ES-I3 (cell line): Measurements from ENCODE around the gene FAM124B.

Experiments used
- H3K36me3 ChIP-seq: 2 replicates; pipeline ENCODE4 v1.6.1; 2013; ENCODE audit warnings: mild to moderate bottlenecking, low read length, control low read depth, moderate library complexity; ENCODE audit not compliant: insufficient read depth
- H3K4me1 ChIP-seq: 2 replicates; pipeline ENCODE4 v1.6.1; 2013; ENCODE audit warnings: mild to moderate bottlenecking, control low read depth, low read length; ENCODE audit not compliant: insufficient read depth
- H3K9ac ChIP-seq: 2 replicates; pipeline ENCODE4 v1.6.1; 2013; ENCODE audit warnings: low read depth, mild to moderate bottlenecking, low read length, moderate library complexity
- H3K9me3 ChIP-seq: 2 replicates; pipeline ENCODE4 v1.6.1; 2013; ENCODE audit warnings: mild to moderate bottlenecking, low read length, moderate library complexity; ENCODE audit not compliant: control insufficient read depth, insufficient read depth

The FAM124B gene

DNA sequence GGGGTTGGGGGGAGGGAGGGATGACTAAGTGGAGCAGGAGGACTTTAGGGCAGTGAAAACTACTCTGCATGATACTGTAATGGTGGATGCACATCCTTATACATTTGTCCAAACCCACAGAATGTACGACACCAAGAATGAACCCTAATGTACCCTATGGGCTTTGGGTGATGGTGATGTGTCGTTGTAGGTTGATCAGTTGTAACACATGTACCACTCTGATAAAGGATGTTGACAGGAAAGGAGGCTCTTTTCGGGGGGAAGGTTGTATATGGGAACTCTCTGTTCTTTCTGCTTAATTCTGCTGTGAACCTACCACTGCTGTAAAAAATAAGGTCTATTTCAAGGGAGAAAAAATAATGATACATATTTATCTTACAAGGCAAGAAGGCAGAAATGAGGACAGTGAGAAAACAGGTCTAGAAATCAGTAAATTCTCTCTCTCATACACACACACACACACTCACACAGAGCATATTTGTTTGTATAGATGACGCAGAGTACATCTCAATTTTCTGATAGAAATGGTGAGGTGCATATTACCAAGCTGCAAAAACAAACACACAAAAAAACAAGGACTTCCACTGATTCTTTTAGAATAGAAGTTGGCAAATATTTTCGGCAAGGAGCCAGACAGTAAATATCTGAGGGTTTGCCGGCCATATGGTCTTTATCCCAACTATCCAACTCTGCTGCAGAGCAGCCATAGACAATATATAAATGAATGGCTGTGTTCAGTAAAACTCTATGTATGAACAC is 20.2 kb downstream of the FAM124B start:
- no peak overlapping the region for H3K9ac ChIP-seq
- no peaks in the 10 kb centered on the region for H3K9me3 ChIP-seq
- H3K4me1 ChIP-seq, result no peaks in the 10 kb centered on the region
- H3K36me3 ChIP-seq, result no peaks in the 10 kb centered on the region

DNA sequence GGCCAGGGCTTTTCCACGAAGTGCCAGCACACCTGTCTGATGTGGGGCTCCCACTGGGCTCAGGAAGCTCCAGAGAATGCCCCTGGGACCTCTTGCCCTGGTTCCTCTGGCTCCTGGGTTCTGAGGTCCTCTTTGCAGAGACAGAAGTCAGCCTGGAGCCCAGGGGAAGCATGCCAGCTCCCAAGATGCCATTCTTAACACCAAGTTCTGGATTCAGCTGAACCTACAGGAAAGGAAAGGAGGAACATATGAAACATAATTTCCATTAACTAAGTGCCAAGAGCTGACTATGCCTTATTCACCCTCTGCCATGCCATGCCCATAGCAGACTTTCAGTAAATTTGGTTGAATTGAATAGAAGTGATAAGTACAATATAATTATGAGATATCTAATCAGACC is 21.9 kb downstream of the FAM124B start:
- H3K9me3 ChIP-seq, result no peaks in the 10 kb centered on the region
- no peak overlapping the region for H3K9ac ChIP-seq
- H3K36me3 ChIP-seq, result no peaks in the 10 kb centered on the region
- no peaks in the 10 kb centered on the region for H3K4me1 ChIP-seq

DNA sequence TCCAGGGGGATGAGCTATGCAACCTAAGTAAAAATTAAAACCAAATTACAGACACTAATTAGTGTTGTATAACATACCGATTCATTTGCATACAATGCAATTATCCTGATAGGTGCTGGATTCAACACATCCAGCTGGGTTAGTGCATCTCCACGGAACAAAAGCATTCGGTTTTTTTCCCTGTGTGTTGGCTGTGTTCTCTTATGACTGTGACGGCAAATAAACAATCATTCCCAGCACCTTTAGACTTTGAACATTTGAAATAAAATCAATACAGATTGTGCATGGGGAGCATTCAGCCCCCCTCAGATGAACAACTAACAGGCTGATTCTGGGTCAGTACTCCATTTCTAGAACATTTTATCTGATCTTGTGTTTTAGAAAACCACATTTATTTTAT is 22.7 kb downstream of the FAM124B start:
- Histone ChIP-seq H3K4me1 (no peaks in the 10 kb centered on the region), H3K9ac (no peak overlapping the region), H3K36me3 (no peaks in the 10 kb centered on the region), H3K9me3 (no peaks in the 10 kb centered on the region)

DNA sequence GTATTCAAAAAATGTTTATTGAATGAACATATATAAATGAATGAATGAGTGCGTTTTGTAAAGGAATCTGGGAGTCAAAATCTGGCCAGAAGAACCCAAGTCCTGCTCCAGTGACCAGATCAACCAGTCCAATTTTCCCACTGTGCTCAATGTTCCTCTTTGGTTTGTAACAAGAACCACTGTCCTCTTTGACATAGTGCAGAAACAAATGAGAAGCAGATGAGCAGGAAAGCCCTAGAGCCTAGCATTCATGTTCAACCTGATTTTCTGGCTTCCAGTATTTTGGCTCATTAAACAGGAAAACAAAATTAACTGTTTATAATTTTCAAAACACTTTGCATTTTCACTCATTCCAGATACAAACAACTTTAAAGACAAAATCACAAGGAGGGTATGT is 23.2 kb downstream of the FAM124B start:
- Histone ChIP-seq H3K36me3 (no peaks in the 10 kb centered on the region), H3K9ac (no peak overlapping the region), H3K9me3 (no peaks in the 10 kb centered on the region), H3K4me1 (no peaks in the 10 kb centered on the region)

DNA sequence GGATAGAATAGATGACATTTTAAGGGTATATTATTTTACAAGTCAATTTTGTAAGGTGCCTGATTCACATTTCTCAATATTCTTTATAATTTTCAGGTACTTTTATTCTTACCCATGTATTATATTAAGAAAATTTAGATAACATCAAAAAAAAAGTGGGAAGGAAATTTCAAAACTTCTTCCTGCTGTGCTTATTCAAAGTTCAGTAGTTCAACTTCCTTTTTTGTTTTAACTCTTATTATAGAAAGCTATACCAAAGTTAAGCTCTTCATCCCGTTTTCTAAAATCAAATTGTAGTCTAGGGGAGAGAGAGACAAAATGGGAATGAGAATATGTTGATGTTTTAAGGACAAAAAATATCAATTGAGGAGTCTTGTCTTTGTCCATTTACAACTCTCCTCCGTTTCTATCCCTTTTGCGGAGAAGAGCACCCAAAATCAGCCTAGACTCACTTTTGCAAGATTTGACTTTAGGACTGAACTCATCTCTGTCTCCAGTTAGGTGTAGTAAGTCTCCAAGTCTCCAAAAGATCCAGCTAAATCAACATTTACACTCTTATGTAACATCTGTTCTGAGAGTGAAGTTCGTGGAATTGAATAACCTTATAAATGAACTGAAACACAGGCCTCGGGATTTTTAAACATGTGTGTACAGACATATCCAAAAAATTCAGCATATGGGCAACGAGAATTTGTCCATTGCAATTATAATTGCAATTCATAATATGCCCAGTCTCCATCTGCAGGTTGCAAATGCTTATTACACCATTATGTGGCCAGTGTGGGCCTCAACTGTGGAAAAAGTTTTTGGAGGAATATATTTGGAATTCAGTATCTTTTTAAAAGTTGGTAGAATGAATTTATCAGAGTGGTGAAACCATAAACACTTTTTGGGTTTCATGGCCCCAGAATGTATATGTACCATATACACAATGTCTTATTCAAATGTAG is 23.9 kb downstream of the FAM124B start:
- H3K4me1 ChIP-seq, result no peaks in the 10 kb centered on the region
- no peaks in the 10 kb centered on the region for H3K9me3 ChIP-seq
- H3K36me3 ChIP-seq, result no peaks in the 10 kb centered on the region
- no peak overlapping the region for H3K9ac ChIP-seq

DNA sequence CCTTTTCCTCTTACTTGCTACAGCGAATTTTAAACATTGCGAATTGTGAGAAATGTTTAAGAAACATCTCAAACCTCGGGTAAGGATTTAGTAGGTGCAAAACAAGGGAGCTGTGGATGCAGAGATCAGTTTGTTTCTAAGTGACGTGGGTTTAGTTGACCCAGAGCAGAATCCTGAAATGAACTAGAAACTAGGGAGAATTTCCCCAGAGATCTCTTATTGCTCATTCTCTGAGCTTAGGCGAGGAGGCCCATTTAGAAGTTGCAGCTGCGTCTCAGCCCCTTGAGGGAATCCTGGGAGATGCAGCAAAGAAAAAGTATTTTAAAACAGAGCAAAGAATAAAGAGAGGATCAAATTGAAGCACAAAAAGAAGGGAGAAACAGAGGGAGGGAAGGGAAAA is 29.3 kb downstream of the FAM124B start:
- Histone ChIP-seq H3K9me3 (no peaks in the 10 kb centered on the region), H3K36me3 (no peaks in the 10 kb centered on the region), H3K9ac (no peak overlapping the region), H3K4me1 (no peaks in the 10 kb centered on the region)

DNA sequence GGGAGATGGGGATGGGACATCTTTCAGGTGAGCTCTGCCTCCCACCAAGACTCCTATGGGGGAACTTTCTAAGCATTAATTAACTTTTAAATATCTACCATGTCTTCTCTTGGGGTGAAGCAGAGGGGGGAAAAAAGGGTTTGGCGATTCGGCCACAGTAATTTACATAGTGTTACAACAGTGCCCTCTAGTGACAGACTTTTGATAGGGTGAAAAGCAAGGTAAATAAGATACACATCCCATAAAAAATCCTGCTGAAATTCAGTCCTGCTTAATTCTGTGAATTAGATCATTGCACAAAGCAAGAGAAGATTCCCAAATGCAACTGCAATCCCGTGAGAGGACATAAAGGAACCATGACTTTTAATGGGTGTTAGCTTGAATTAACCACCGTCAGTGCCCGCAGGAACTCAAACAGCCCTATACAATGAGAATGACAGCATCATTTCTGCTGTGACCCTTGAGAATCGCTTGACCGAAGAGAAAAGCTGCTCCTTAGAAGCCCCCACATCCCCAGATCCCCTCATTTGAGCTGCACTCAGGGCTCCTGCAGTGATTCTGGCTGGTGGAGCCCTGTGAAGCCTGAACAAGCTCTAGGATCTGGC is 32.8 kb downstream of the FAM124B start:
- H3K36me3 ChIP-seq, result no peaks in the 10 kb centered on the region
- no peak overlapping the region for H3K9ac ChIP-seq
- H3K9me3 ChIP-seq, result no peaks in the 10 kb centered on the region
- H3K4me1 ChIP-seq, result no peaks in the 10 kb centered on the region

DNA sequence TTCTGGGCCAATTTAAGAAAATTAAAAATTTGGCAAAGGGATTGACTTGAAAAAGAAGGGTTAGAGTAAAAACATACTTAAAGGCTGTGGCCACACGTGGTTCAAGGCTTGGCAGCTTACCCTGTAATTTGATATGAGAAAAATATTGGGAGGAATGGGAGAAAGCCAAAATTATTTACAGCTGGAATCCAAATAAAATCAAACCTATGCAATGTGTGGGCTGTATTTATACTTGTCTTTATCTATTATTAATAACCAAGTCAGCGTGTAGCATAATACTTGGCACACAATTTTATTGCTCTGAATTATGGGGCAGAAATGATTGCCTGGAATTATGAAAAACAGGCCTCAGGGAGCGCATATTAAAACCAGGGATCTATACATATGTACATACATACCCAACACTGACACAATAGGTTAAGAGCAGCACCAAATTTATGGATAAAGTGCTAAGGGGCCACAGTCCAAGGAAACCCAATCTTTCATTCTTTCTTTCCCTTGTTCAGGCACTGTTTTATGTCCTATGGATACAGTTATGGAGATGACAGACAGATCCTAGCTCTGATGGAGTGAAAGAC is 35.6 kb downstream of the FAM124B start:
- H3K4me1 ChIP-seq, result no peaks in the 10 kb centered on the region

DNA sequence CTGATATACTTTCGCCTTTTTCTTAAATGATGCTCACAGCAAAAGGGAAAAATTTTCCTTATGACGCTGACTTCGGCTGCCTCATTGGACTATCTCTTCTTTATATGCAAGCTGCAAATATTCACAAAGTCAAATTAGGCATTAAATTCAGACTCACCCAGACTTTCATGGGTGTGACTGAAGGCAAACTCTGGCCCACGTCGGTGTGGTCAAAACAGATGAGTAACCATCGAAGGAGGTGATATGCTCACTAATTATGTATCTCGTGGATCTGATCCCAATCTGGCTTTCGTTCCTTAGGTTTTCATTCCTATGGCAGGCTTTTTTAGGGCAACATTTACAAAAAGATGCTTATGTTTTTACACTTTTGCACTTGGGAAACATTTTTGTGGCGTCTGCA is 36.6 kb downstream of the FAM124B start:
- no peaks in the 10 kb centered on the region for H3K9me3 ChIP-seq

More for the DNA sequence above, 35.6 kb downstream of the FAM124B start:
- Histone ChIP-seq H3K9ac (no peak overlapping the region), H3K9me3 (no peaks in the 10 kb centered on the region), H3K36me3 (no peaks in the 10 kb centered on the region)

DNA sequence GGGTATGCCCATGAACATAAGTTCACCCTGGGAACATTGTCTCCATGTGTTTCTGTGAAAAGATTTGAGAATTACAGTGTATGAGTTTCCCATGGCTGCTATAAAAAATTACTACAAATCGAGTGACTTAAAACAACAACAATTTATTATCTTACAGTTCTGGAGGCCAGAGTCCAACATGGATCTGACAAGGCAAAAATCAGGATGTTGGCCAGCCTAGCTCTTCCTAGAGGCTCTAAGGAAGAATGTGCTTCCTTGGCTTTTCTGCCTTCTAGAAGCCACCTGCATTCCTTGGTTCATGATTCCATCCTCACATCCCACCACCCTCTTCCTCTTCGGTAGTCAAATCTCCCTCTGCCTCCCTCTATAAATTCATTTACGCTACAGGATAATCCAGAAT is 38.6 kb downstream of the FAM124B start:
- no peaks in the 10 kb centered on the region for H3K9me3 ChIP-seq
- H3K4me1 ChIP-seq, result no peaks in the 10 kb centered on the region
- no peak overlapping the region for H3K9ac ChIP-seq
- H3K36me3 ChIP-seq, result no peaks in the 10 kb centered on the region

More for the DNA sequence above, 36.6 kb downstream of the FAM124B start:
- H3K36me3 ChIP-seq, result no peaks in the 10 kb centered on the region
- H3K4me1 ChIP-seq, result no peaks in the 10 kb centered on the region
- H3K9ac ChIP-seq, result no peak overlapping the region

DNA sequence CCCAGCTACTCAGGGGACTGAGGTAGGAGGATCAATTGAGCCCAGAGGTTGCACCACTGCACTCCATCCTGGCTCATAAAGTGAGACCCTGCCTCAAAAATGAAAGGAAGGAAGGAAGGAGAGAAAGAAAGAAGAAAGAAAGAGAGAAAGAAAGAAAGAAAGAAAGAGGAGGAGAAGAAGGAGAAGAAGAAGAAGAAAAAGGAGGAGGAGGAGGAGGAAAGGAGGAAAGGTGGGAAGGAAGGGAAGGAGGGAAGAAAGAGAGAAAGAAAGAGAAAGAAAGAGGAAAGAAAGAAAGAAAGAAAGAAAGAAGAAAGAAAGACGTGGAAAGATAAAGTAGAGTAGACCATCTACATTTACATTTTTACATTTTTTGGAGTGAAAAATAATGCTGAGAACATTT is 39.8 kb downstream of the FAM124B start:
- Histone ChIP-seq H3K36me3 (no peaks in the 10 kb centered on the region), H3K9me3 (no peaks in the 10 kb centered on the region), H3K4me1 (no peaks in the 10 kb centered on the region), H3K9ac (no peak overlapping the region)

DNA sequence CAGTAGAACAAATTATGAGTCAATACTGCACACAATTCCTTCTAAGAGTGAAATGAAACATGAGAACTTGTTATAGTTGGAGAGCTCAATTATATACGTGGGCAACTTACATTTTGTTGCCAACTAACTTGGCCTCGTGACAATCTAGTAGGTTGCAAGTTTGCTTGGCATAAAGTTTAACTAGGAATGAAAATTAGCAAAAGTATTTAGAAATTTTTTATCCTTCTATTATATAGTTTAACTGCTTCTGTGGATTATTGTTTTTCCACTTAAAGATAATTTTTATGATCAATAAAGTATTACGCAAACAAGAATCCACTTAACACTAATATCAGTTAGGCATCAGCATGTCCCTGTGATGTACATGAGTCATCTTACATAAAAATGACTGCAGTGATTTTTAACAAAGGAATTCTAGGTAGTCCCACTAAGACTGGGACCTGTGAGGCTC is 41.1 kb downstream of the FAM124B start:
- Histone ChIP-seq H3K9ac (no peak overlapping the region), H3K4me1 (no peaks in the 10 kb centered on the region), H3K9me3 (no peaks in the 10 kb centered on the region), H3K36me3 (no peaks in the 10 kb centered on the region)

DNA sequence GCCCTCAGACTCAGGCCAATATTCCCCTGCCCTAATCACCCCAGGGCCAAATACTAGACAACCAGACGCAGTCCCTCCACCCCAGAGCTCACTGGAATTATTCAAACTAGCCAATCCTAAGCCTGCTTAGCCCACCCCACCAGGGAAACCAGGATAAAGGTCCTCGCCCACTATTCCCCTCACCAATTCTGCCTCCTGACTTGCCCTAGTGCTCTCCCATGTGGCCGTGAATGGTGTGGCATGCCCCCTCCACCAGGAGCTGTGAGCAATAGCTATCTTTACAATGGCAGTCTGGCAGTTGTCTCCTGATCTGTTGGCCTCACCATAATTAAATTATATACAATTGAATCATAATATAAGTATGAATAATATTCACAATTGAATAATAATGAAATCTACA is 42.3 kb downstream of the FAM124B start:
- Histone ChIP-seq H3K9ac (no peak overlapping the region), H3K36me3 (no peaks in the 10 kb centered on the region), H3K9me3 (no peaks in the 10 kb centered on the region), H3K4me1 (no peaks in the 10 kb centered on the region)

DNA sequence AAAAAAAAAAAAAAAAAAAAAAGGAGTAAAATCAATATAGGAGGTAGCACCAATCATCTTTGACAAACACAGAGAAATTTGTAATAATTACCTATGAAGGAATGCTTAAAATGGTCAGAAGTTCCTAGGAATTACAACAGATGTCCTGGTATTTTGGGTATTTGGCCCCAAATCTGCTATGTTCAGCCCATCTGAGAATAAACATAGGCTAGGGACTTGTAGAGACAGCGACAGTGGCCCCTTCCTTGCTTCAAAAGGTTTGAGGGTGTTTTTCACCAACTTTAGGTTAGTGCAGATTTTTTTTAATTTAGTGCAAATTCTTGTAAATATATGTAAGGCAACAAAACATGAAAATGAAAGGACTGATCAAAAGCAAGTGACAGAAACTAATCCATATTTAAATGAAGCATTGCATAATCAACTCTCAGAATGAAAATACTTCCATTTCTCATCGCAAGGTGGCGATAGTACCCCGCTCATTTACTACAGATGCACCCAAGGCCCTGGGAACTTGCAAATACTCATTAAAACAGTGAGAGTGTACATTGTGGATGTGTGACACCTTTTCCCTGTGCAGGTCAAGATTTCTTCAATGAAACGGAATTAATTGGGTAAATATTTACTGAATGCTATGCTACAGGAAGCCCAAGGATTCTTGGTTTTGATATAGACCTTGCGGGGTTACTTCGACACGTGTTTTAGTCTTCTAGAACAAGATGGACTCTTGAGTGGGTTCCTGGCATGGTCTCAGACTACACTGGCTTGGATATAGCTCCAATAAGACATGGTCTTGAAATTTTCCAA is 44.6 kb downstream of the FAM124B start:
- Histone ChIP-seq H3K9ac (no peak overlapping the region), H3K4me1 (no peaks in the 10 kb centered on the region), H3K9me3 (no peaks in the 10 kb centered on the region), H3K36me3 (no peaks in the 10 kb centered on the region)
